Measurements from ENCODE around the gene SLC9A7. TPM values are rescaled to one million over a fixed set of nuclear protein-coding genes. Genes with fewer than 3 reads are reported as not detected.

SLC9A7 gene
- total RNA-seq, 3 donors from 2014 or later = 1.6 to 28.1 (median 12.8) TPM

- peak overlapping the region in 1 of 2 donors; percentile 61 for H3K27ac ChIP-seq
- H3K36me3 ChIP-seq = no peaks in the 10 kb centered on the region
- intact Hi-C loops (cut with DNase I; ENCODE audit: low total_unique reads) = no loop called here
- peaks cover 0 to 9% of the 10 kb centered on the region in 2 donors for H3K9me3 ChIP-seq
- no peaks in the 10 kb centered on the region for H3K4me1 ChIP-seq
- H3K27me3 ChIP-seq = peaks cover 0 to 18% of the 10 kb centered on the region in 2 donors
- peak overlapping the region; percentile 61 to 74 (median 71) for H3K4me3 ChIP-seq
- TF ChIP-seq POLR2AphosphoS5 (IDR thresholded peaks at IDR 0.05) (no peak), POLR2A (IDR thresholded peaks at IDR 0.05) (no peak), CTCF (IDR thresholded peaks at IDR 0.05) (no peak)
- no peak for DNase-seq (ENCODE audit: low spot score in 2 of 2)
Observed at GRCh38 chrX:46575586-46575985, 183.3 kb downstream of the SLC9A7 start.

- intact Hi-C loops (cut with DNase I; ENCODE audit: low total_unique reads) = no loop called here
- peaks cover 0 to 18% of the 10 kb centered on the region in 2 donors for H3K27me3 ChIP-seq
- DNase-seq (ENCODE audit: low spot score in 2 of 2) = no peak
- H3K9me3 ChIP-seq = peaks cover 0 to 9% of the 10 kb centered on the region in 2 donors
- H3K4me1 ChIP-seq = no peaks in the 10 kb centered on the region
- H3K27ac ChIP-seq = peak overlapping the region in 1 of 2 donors; percentile 61
- TF ChIP-seq CTCF (IDR thresholded peaks at IDR 0.05) = no peak
- no peak for TF ChIP-seq POLR2AphosphoS5 (IDR thresholded peaks at IDR 0.05)
- no peak for TF ChIP-seq POLR2A (IDR thresholded peaks at IDR 0.05)
- no peaks in the 10 kb centered on the region for H3K36me3 ChIP-seq
- H3K4me3 ChIP-seq = peak overlapping the region; percentile 61 to 74 (median 71)
Observed at GRCh38 chrX:46574774-46575381, 184.0 kb downstream of the SLC9A7 start.

- Histone ChIP-seq H3K9me3 (peaks cover 0 to 9% of the 10 kb centered on the region in 2 donors), H3K4me3 (peak overlapping the region; percentile 61 to 74 (median 71)), H3K36me3 (no peaks in the 10 kb centered on the region), H3K27ac (peak overlapping the region; percentile 30 to 61), H3K4me1 (no peaks in the 10 kb centered on the region), H3K27me3 (peaks cover 0 to 15% of the 10 kb centered on the region in 2 donors)
- intact Hi-C loops (cut with DNase I; ENCODE audit: low total_unique reads) = no loop called here
- no peak for TF ChIP-seq POLR2AphosphoS5 (IDR thresholded peaks at IDR 0.05)
- no peak for TF ChIP-seq CTCF (IDR thresholded peaks at IDR 0.05)
- TF ChIP-seq POLR2A (IDR thresholded peaks at IDR 0.05) = no peak
- peak in 1 of 2 donors; percentile 40 for DNase-seq (ENCODE audit: low spot score in 2 of 2)
Observed at GRCh38 chrX:46573892-46574773, 184.8 kb downstream of the SLC9A7 start.

- Histone ChIP-seq H3K9me3 (peaks cover 0 to 9% of the 10 kb centered on the region in 2 donors), H3K27ac (peak within 1 kb of the TSS; percentile 30 to 61), H3K4me3 (peak within 1 kb of the TSS; percentile 61 to 74 (median 71)), H3K36me3 (no peaks in the 10 kb centered on the region), H3K4me1 (no peaks in the 10 kb centered on the region), H3K27me3 (peaks cover 0 to 12% of the 10 kb centered on the region in 2 donors)
- no peak for TF ChIP-seq POLR2AphosphoS5 (IDR thresholded peaks at IDR 0.05)
- peak in 1 of 2 donors; percentile 36 for DNase-seq (ENCODE audit: low spot score in 2 of 2)
- intact Hi-C loops (cut with DNase I; ENCODE audit: low total_unique reads) = no loop called here
Observed at GRCh38 chrX:46573331-46573891, 185.5 kb downstream of the SLC9A7 start, which contains the start of gene CHST7. Gene CHST7 (plus strand): TSS chrX:46573765. CDS start chrX:46573932, 167 bp downstream.

GRCh38 chrX:46572340-46572936 is 186.5 kb downstream of the SLC9A7 start:
- Histone ChIP-seq H3K9me3 (peaks cover 0 to 9% of the 10 kb centered on the region in 2 donors), H3K27ac (no peak overlapping the region), H3K4me1 (no peaks in the 10 kb centered on the region), H3K36me3 (no peaks in the 10 kb centered on the region), H3K27me3 (peaks cover 0 to 8% of the 10 kb centered on the region in 2 donors), H3K4me3 (no peak overlapping the region)
- intact Hi-C loops (cut with DNase I; ENCODE audit: low total_unique reads) = no loop called here
- no peak for DNase-seq (ENCODE audit: low spot score in 2 of 2)
- TF ChIP-seq POLR2A (IDR thresholded peaks at IDR 0.05) (no peak), CTCF (IDR thresholded peaks at IDR 0.05) (no peak), POLR2AphosphoS5 (IDR thresholded peaks at IDR 0.05) (no peak)
